Suprapubic skin (tissue), 4 donors: ENCODE measurements around the gene MLXIP.

Experiments
- CTCF ChIP-seq, 2 donors: fragments of 200-600 bp in 1 of 2; fragments of 450-650 bp in 1 of 2; sonication (generic) in 1 of 2; IDR thresholded peaks; one replicate each; pipeline ENCODE4 v1.5.1; 2016 to 2019; ENCODE audit warnings: antibody characterized with exemption in 2 of 2, mild to moderate bottlenecking in 1 of 2, moderate library complexity in 1 of 2
- EP300 ChIP-seq: sonication (generic); formaldehyde crosslinking; IDR thresholded peaks from one replicate; pipeline ENCODE4 v1.6.1; 2017; ENCODE audit warnings: antibody characterized with exemption
- POLR2A ChIP-seq, 2 donors: fragments of 450-650 bp; IDR thresholded peaks; one replicate each; pipeline ENCODE4 v1.6.1; 2017; ENCODE audit warnings: antibody characterized with exemption in 2 of 2, mild to moderate bottlenecking in 2 of 2, moderate library complexity in 2 of 2
- POLR2AphosphoS5 ChIP-seq, 3 donors: sonication (generic); formaldehyde crosslinking; IDR thresholded peaks; one replicate each; pipeline ENCODE4 v1.6.1; 2017; ENCODE audit warnings: antibody characterized with exemption in 3 of 3

- TF ChIP-seq CTCF (IDR thresholded peaks at IDR 0.05) (no peak), EP300 (no peak), POLR2A (IDR thresholded peaks at IDR 0.05) (no peak), POLR2AphosphoS5 (IDR thresholded peaks at IDR 0.05) (no peak)
Observed at GRCh38 chr12:122097927-122098756, 19.6 kb downstream of the MLXIP start.
